Measurements from ENCODE around the gene DLGAP4. TPM values are rescaled to one million over a fixed set of nuclear protein-coding genes. Genes with fewer than 3 reads are reported as not detected.

DLGAP4 gene
- total and polyA plus RNA-seq, 10 of the 15 experiments (the other 5 are each of a cell fraction or from before 2014, with no cell fraction given) = 0.42 to 43.3 (median 19.0) TPM

DNA sequence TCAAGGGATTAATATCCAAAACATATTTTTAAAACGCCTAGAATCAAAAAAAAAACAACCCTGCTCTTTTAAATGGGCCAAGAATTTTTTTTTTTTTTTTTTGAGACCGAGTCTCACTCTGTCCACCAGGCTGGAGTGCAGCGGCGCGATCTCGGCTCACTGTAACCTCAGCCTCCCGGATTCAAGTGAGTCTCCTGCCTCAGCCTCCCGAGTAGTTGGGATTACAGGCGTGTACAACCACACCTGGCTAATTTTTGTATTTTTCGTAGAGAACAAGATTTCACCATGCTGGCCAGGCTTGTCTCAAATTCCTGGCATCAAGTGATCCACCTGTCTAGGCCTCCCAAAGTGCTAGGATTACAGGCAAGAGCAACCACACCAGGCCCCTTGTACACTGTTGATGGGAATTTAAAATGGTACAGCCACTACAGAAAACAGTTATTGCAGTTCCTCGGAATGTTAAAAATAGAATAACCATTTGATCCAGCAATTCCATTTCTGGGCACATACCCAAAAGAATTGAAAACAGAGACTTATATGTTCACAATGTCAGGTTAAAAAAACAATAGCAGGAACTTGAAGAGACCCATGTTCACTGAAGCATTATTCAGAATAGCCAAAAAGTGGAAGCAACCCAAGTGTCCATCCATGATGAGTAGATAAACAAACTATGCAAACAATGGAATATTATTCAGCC, 232.0 kb downstream of the DLGAP4 start:
- H4K20me1 ChIP-seq (ENCODE audit: control insufficient read depth, insufficient read depth) = no peaks in the 10 kb centered on the region
- DNase-seq (ENCODE audit: low read depth, low spot score) = no peak
- H3K4me2 ChIP-seq (ENCODE audit: control insufficient read depth, insufficient read depth) = no peak overlapping the region
- intact Hi-C loops (cut with micrococcal nuclease; ENCODE audit: unreplicated experiment) (no loop called here), in situ Hi-C loops (cut with MboI) (no loop called here)
- no peaks in the 10 kb centered on the region for H3K9me3 ChIP-seq (replicated peaks; ENCODE audit: control insufficient read depth, insufficient read depth, low read length)
- FAIRE-seq = no peak
- no peak for ATAC-seq
- no TSS peak for BruUV-seq (replicated peaks)
- 82% methylated on average over 11 of the region's 11 CpGs for WGBS (ENCODE audit: insufficient coverage, insufficient replicate concordance, low lambda C conversion rate, missing lambda C conversion rate)
- ChIA-PET CTCF (no interaction called here), RAD21 (ENCODE audit: unreplicated experiment) (no interaction called here), POLR2A (interaction anchor here (0.9 kb wide), 1 partner anchor 12 kb away, joined by 6 read pairs; no protein-coding TSS in a partner anchor), SMC1A (ENCODE audit: uncharacterized antibody, unreplicated experiment) (no interaction called here)
- H3K36me3 ChIP-seq (ENCODE audit: control insufficient read depth in 2 of 2, insufficient read depth in 2 of 2, low read length in 1 of 2) = no peaks in the 10 kb centered on the region
- no peak overlapping the region for H3K9ac ChIP-seq (ENCODE audit: control insufficient read depth, insufficient read depth, low read length)
- no peaks in the 10 kb centered on the region; the same call in 1 of the 2 replicates for H3K79me2 ChIP-seq (ENCODE audit: control insufficient read depth, insufficient read depth, low read length)
- TF ChIP-seq ZSCAN29 (IDR thresholded peaks at IDR 0.05) (no peak), RAD51 (IDR thresholded peaks at IDR 0.05) (no peak), ZNF384 (IDR thresholded peaks at IDR 0.05; ENCODE audit: borderline replicate concordance, low read depth, low read length) (no peak), SRF (IDR thresholded peaks at IDR 0.05; ENCODE audit: low read depth in 2 of 2, low read length in 2 of 2) (no peak), GABPA (IDR thresholded peaks at IDR 0.05; ENCODE audit: low read depth) (no peak), SREBF1 (IDR thresholded peaks at IDR 0.05; ENCODE audit: low read length) (no peak)
- TF ChIP-seq, protein P1, sequence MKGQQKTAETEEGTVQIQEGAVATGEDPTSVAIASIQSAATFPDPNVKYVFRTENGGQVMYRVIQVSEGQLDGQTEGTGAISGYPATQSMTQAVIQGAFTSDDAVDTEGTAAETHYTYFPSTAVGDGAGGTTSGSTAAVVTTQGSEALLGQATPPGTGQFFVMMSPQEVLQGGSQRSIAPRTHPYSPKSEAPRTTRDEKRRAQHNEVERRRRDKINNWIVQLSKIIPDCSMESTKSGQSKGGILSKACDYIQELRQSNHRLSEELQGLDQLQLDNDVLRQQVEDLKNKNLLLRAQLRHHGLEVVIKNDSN (IDR thresholded peaks at IDR 0.05; ENCODE audit: borderline replicate concordance, extremely low read length, insufficient read depth, low read depth, low read length) = no peak
- no peaks in the 10 kb centered on the region for H3K27me3 ChIP-seq (replicated peaks in 1 of 2; ENCODE audit: control insufficient read depth in 2 of 2, insufficient read depth in 2 of 2, low read length in 1 of 2)
- no peak overlapping the region for H3K27ac ChIP-seq (ENCODE audit: control insufficient read depth, insufficient read depth)
- H3K4me1 ChIP-seq (ENCODE audit: control insufficient read depth, insufficient read depth, low read length) = no peaks in the 10 kb centered on the region
- no peak overlapping the region for H2AFZ ChIP-seq (ENCODE audit: control insufficient read depth, low read depth, low read length)
- no peak overlapping the region for H3K4me3 ChIP-seq

All from GM12878 (cell line).